ENCODE measurements around the gene MAMSTR. TPM values are rescaled to one million over a fixed set of nuclear protein-coding genes. Genes with fewer than 3 reads are reported as not detected.
A peak's percentile ranks its signal among the peaks of the same experiment; 100 is the strongest.

MAMSTR gene
- total RNA-seq, 1 donor from 2014 or later: 3.4 TPM

DNA sequence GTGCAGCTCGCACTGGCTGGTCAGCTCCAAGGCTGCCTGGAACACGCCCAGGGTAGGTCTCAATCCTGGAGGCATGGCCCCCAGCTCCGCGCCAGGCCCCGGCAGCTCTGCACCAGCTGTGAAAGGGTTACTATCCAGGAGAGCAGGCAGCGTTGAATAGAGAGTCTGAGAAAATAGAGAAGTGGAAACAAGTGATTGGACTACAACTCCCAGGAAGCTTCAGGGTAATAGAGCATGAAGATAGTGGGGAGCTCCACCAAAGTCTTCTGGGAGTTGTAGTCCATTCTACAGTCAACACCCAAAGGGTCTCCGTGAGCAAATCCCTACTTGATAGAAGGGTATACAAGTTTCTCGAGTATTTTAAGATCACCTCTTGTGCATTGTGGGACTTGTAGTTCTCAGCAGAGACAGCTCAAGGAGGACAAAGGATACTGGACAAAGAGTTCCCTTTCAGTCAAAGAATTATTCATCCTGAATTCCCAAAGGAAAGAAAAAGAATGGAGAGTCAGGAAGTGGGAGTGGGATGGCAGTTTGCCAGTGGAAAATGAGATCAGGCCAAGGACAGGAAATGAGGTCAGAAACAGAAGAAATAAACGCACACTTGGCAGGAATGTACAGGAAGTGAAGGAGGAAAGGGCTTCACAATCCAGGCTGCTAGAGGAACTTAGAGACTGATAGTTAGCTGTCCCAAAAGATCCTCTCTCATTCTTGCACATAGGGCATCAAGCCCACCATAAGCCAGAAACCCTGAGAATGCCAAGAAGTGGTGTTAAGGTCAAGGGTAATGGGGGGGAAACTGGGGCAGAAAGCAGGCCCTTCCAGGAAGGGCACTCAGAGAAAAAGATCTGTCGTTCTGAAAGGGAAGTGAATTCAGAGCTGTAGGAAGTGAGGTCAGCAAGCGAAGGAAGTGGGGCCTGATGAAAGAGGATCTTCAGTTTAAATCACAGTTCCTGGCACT lies 5.5 kb upstream of the MAMSTR start:
- DNase-seq (ENCODE audit: extremely low spot score in 2 of 2): no peak
- Histone ChIP-seq H3K9me3 (no peaks in the 10 kb centered on the region), H3K4me1 (peaks cover 10% of the 10 kb centered on the region), H3K36me3 (no peaks in the 10 kb centered on the region), H3K27me3 (no peaks in the 10 kb centered on the region), H3K27ac (peak overlapping the region; percentile 46), H3K4me3 (no peak overlapping the region)
- intact Hi-C loops (cut with DNase I): no loop called here
- TF ChIP-seq, protein P1, sequence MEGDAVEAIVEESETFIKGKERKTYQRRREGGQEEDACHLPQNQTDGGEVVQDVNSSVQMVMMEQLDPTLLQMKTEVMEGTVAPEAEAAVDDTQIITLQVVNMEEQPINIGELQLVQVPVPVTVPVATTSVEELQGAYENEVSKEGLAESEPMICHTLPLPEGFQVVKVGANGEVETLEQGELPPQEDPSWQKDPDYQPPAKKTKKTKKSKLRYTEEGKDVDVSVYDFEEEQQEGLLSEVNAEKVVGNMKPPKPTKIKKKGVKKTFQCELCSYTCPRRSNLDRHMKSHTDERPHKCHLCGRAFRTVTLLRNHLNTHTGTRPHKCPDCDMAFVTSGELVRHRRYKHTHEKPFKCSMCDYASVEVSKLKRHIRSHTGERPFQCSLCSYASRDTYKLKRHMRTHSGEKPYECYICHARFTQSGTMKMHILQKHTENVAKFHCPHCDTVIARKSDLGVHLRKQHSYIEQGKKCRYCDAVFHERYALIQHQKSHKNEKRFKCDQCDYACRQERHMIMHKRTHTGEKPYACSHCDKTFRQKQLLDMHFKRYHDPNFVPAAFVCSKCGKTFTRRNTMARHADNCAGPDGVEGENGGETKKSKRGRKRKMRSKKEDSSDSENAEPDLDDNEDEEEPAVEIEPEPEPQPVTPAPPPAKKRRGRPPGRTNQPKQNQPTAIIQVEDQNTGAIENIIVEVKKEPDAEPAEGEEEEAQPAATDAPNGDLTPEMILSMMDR (IDR thresholded peaks at IDR 0.05): no peak
- peak; percentile 10 to 69 for TF ChIP-seq POLR2AphosphoS5 (IDR thresholded peaks at IDR 0.05; ENCODE audit: insufficient read depth in 1 of 2, low read depth in 1 of 2)

DNA sequence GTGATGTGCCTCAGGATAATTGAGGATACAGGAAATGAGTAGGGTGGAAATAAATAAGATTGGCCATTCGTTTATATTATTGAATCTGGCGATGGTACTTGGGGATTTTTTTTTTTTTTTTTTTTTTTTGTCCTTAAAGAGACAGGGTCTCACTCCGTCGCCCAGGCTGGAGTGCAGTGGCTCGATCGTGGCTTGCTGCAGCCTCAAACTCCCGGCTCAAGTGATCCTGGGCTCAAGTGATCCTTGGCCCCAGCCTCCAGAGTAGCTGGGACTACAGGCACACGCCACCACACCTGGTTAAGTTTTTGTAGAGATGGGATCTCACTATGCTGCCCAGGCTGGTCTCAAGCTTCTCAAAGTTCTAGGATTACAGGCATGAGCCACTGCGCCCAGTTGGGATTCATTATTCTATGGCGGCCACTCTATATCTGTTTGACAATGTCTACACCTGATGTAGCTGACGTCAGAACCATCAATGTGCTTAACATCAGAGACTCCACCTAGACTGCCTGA lies 2.7 kb upstream of the MAMSTR start:
- Histone ChIP-seq H3K27ac (no peak overlapping the region), H3K4me3 (no peak overlapping the region), H3K4me1 (peaks cover 33% of the 10 kb centered on the region), H3K9me3 (no peaks in the 10 kb centered on the region), H3K27me3 (no peaks in the 10 kb centered on the region), H3K36me3 (no peaks in the 10 kb centered on the region)
- no peak for DNase-seq (ENCODE audit: extremely low spot score in 2 of 2)
- intact Hi-C loops (cut with DNase I): no loop called here
- TF ChIP-seq, protein P1 (IDR thresholded peaks at IDR 0.05): no peak
- TF ChIP-seq POLR2AphosphoS5 (IDR thresholded peaks at IDR 0.05; ENCODE audit: insufficient read depth in 1 of 2, low read depth in 1 of 2) (no peak), POLR2A (IDR thresholded peaks at IDR 0.05) (no peak)

DNA sequence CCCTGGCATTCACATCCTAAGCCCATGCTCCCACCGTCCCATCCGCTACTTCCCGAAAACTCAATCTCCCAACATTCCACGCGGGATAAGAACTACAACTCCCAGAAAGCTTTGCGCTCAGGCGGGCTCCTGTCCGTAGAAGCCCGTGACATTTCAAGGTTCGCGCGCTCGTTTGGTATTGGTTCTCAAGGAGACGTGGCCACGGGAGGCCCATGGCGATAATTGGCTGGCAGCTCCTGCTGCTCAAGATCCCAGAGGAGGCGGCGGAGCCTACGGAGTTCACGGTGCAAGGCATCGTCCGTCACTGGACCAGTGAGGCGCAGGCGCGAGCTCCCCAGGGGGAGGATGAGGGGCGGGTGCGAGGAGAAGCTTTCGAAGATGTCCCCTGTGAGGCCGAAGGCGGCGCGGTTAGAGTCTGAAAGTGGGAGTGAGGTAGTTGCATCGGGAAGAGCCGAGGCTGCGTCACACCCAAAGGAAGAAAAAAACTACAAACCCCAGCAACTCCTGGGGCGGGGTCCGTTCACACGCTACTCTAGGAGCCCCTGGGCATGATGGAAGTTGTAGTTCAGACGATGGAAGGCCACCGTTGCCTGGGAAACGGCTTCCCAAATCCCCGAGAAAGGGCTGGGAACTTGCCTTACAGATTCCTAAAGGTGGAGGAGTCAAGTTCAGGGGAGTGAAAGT lies 1.2 kb upstream of the MAMSTR start:
- peak overlapping the region; percentile 46 to 48 for H3K4me3 ChIP-seq
- peak overlapping the region; percentile 86 for H3K27ac ChIP-seq
- peak; percentile 90 to 92 for TF ChIP-seq POLR2AphosphoS5 (IDR thresholded peaks at IDR 0.05; ENCODE audit: insufficient read depth in 1 of 2, low read depth in 1 of 2)
- TF ChIP-seq, protein P1 (IDR thresholded peaks at IDR 0.05): no peak
- H3K36me3 ChIP-seq: no peaks in the 10 kb centered on the region
- H3K27me3 ChIP-seq: no peaks in the 10 kb centered on the region
- intact Hi-C loops (cut with DNase I): no loop called here
- H3K9me3 ChIP-seq: no peaks in the 10 kb centered on the region
- peaks cover 48% of the 10 kb centered on the region for H3K4me1 ChIP-seq
- DNase-seq (ENCODE audit: extremely low spot score in 2 of 2): peak in 1 of 2 donors; percentile 99

DNA sequence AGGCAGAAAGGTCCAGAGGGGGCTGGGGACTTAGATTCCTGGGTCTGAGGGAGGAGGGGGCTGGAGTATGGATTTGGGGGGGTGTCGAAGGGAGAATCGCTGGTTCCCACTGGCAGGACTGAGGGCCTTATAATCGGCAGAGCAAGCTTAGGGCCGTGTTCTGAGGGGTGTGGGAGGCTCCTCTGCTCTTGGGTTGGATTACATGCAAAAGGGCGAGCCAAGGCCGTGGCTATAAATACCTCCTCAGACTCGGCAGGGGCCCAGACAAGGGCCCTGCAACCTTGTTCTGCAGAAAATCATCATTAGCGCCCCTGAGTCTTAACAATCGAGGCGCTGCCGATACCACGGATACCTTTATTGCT lies 707 bp upstream of the MAMSTR start:
- Histone ChIP-seq H3K4me3 (peak overlapping the region; percentile 46 to 48), H3K36me3 (no peaks in the 10 kb centered on the region), H3K27ac (peak overlapping the region; percentile 86), H3K9me3 (no peaks in the 10 kb centered on the region), H3K4me1 (peaks cover 53% of the 10 kb centered on the region), H3K27me3 (no peaks in the 10 kb centered on the region)
- no peak for DNase-seq (ENCODE audit: extremely low spot score in 2 of 2)
- intact Hi-C loops (cut with DNase I): no loop called here
- TF ChIP-seq, protein P1 (IDR thresholded peaks at IDR 0.05): no peak
- TF ChIP-seq POLR2AphosphoS5 (IDR thresholded peaks at IDR 0.05; ENCODE audit: insufficient read depth in 1 of 2, low read depth in 1 of 2) (no peak), POLR2A (IDR thresholded peaks at IDR 0.05) (no peak)
